ENCODE data around the gene IL12RB1. TPM values are rescaled to one million over a fixed set of nuclear protein-coding genes. Genes with fewer than 3 reads are reported as not detected.

The IL12RB1 gene
- total and polyA plus RNA-seq, 10 of the 15 experiments (the other 5 are each of a cell fraction or from before 2014, with no cell fraction given), result 2.8 to 29.9 (median 17.6) TPM

DNA sequence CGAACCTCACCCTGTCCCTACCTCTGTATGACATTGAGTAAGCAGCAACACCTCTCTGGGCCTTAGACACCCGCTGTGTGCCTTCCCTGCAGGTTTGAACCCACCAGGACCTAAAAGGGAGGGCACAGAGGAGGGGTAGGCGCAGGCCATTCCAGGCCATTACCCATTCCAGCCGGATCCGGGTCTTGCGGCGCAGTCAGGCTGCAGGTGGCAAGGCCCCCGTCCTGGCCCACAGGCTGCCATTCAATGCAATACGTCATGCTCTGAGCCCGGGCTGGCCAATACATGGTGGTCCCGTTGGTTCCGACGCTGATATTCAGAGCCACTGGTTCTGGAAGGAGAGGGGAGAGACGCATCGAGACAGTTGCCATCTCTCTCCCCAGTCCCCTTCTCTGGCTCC lies 17.4 kb downstream of the IL12RB1 start:
- Histone ChIP-seq H3K4me1 (ENCODE audit: control insufficient read depth, insufficient read depth, low read length) (no peaks in the 10 kb centered on the region), H2AFZ (ENCODE audit: control insufficient read depth, low read depth, low read length) (no peak overlapping the region), H3K27me3 (replicated peaks in 1 of 2; ENCODE audit: control insufficient read depth in 2 of 2, insufficient read depth in 2 of 2, low read length in 1 of 2) (no peaks in the 10 kb centered on the region), H3K36me3 (ENCODE audit: control insufficient read depth in 2 of 2, insufficient read depth in 2 of 2, low read length in 1 of 2) (peaks cover 0 to 5% of the 10 kb centered on the region in 2 experiments; a peak in 3 of 4 replicates), H3K27ac (ENCODE audit: control insufficient read depth, insufficient read depth) (no peak overlapping the region), H3K4me3 (no peak overlapping the region), H3K79me2 (ENCODE audit: control insufficient read depth, insufficient read depth, low read length) (no peaks in the 10 kb centered on the region), H3K9me3 (replicated peaks; ENCODE audit: control insufficient read depth, insufficient read depth, low read length) (no peaks in the 10 kb centered on the region), H3K9ac (ENCODE audit: control insufficient read depth, insufficient read depth, low read length) (no peak overlapping the region), H4K20me1 (ENCODE audit: control insufficient read depth, insufficient read depth) (no peaks in the 10 kb centered on the region), H3K4me2 (ENCODE audit: control insufficient read depth, insufficient read depth) (no peak overlapping the region)
- ChIA-PET POLR2A (no interaction called here), CTCF (no interaction called here), SMC1A (ENCODE audit: uncharacterized antibody, unreplicated experiment) (no interaction called here), RAD21 (ENCODE audit: unreplicated experiment) (no interaction called here)
- TF ChIP-seq IKZF1 (conservative IDR thresholded peaks at IDR 0.05), result no peak
- no TSS peak for BruUV-seq (replicated peaks)
- FAIRE-seq, result no peak
- no peak for ATAC-seq
- 67% methylated on average over 10 of the region's 15 CpGs for WGBS (ENCODE audit: insufficient coverage, insufficient replicate concordance, low lambda C conversion rate, missing lambda C conversion rate)
- no peak for DNase-seq (ENCODE audit: low read depth, low spot score)
- intact Hi-C loops (cut with micrococcal nuclease; ENCODE audit: unreplicated experiment) (no loop called here), in situ Hi-C loops (cut with MboI) (no loop called here)

GRCh38 chr19:18068395-18068794 lies 18.3 kb downstream of the IL12RB1 start:
- ChIA-PET POLR2A (interaction anchor here (0.5 kb wide), 1 partner anchor 83 kb away, joined by 3 read pairs; no protein-coding TSS in a partner anchor), CTCF (interaction anchor here (0.6 kb wide), 1 partner anchor 47 kb away, joined by 3 read pairs; no protein-coding TSS in a partner anchor), RAD21 (ENCODE audit: unreplicated experiment) (no interaction called here), SMC1A (ENCODE audit: uncharacterized antibody, unreplicated experiment) (no interaction called here)
- Histone ChIP-seq H3K9ac (ENCODE audit: control insufficient read depth, insufficient read depth, low read length) (no peak overlapping the region), H3K4me3 (no peak overlapping the region), H2AFZ (ENCODE audit: control insufficient read depth, low read depth, low read length) (no peak overlapping the region), H3K4me2 (ENCODE audit: control insufficient read depth, insufficient read depth) (no peak overlapping the region), H3K79me2 (ENCODE audit: control insufficient read depth, insufficient read depth, low read length) (no peaks in the 10 kb centered on the region), H4K20me1 (ENCODE audit: control insufficient read depth, insufficient read depth) (no peaks in the 10 kb centered on the region), H3K27me3 (replicated peaks in 1 of 2; ENCODE audit: control insufficient read depth in 2 of 2, insufficient read depth in 2 of 2, low read length in 1 of 2) (no peaks in the 10 kb centered on the region), H3K27ac (ENCODE audit: control insufficient read depth, insufficient read depth) (no peak overlapping the region), H3K36me3 (ENCODE audit: control insufficient read depth in 2 of 2, insufficient read depth in 2 of 2, low read length in 1 of 2) (peaks cover 0 to 8% of the 10 kb centered on the region in 2 experiments; a peak in 3 of 4 replicates), H3K4me1 (ENCODE audit: control insufficient read depth, insufficient read depth, low read length) (no peaks in the 10 kb centered on the region), H3K9me3 (replicated peaks; ENCODE audit: control insufficient read depth, insufficient read depth, low read length) (no peaks in the 10 kb centered on the region)
- FAIRE-seq, result no peak
- no TSS peak for BruUV-seq (replicated peaks)
- DNase-seq (ENCODE audit: low read depth, low spot score), result no peak
- 96% methylated on average over 4 of the region's 5 CpGs for WGBS (ENCODE audit: insufficient coverage, insufficient replicate concordance, low lambda C conversion rate, missing lambda C conversion rate)
- no peak for ATAC-seq
- in situ Hi-C loops (cut with MboI) (no loop called here), intact Hi-C loops (cut with micrococcal nuclease; ENCODE audit: unreplicated experiment) (no loop called here)
- TF ChIP-seq, protein P1, sequence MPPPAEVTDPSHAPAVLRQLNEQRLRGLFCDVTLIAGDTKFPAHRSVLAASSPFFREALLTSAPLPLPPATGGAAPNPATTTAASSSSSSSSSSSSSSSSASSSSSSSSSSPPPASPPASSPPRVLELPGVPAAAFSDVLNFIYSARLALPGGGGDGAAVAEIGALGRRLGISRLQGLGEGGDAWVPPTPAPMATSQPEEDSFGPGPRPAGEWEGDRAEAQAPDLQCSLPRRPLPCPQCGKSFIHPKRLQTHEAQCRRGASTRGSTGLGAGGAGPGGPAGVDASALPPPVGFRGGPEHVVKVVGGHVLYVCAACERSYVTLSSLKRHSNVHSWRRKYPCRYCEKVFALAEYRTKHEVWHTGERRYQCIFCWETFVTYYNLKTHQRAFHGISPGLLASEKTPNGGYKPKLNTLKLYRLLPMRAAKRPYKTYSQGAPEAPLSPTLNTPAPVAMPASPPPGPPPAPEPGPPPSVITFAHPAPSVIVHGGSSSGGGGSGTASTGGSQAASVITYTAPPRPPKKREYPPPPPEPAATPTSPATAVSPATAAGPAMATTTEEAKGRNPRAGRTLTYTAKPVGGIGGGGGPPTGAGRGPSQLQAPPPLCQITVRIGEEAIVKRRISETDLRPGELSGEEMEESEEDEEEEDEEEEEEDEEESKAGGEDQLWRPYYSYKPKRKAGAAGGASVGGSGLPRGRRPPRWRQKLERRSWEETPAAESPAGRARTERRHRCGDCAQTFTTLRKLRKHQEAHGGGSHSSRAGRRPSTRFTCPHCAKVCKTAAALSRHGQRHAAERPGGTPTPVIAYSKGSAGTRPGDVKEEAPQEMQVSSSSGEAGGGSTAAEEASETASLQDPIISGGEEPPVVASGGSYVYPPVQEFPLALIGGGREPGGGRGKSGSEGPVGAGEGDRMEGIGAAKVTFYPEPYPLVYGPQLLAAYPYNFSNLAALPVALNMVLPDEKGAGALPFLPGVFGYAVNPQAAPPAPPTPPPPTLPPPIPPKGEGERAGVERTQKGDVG (CRISPR knock-in tag; IDR thresholded peaks at IDR 0.05), result no peak
- TF ChIP-seq NKRF (conservative IDR thresholded peaks at IDR 0.05) (no peak), E4F1 (IDR thresholded peaks at IDR 0.05; ENCODE audit: borderline replicate concordance, partially characterized antibody) (no peak), MEF2A (IDR thresholded peaks at IDR 0.05; ENCODE audit: insufficient read depth, low read depth, low read length) (no peak), SPI1 (IDR thresholded peaks at IDR 0.05; ENCODE audit: borderline replicate concordance, insufficient read depth, low read depth, low read length) (no peak), IRF4 (IDR thresholded peaks at IDR 0.05; ENCODE audit: low read depth, low read length) (no peak), USF2 (IDR thresholded peaks at IDR 0.05; ENCODE audit: borderline replicate concordance, low read depth, low read length) (no peak)

All from GM12878 (cell line).